GM18868 (cell line): ENCODE measurements around the gene KRTAP10-10.
"Not testable (repeated sequence)": the region's sequence is repeated elsewhere in the genome, so short reads cannot be mapped to it uniquely, and the experiment has no call there.

Source experiments
- ATAC-seq: cut with Tn5 transposase; IDR thresholded peaks from one replicate; pipeline ENCODE4 v1.9.1; 2021; ENCODE audit warnings: mild to moderate bottlenecking, moderate library complexity; ENCODE audit not compliant: unreplicated experiment

Gene KRTAP10-10

GRCh38 chr21:44623575-44623974, 13.6 kb upstream of the KRTAP10-10 start:
- no peak for ATAC-seq

- no peak for ATAC-seq
These were observed 11.4 kb upstream of the KRTAP10-10 start for GRCh38 chr21:44625756-44626155.

GRCh38 chr21:44626262-44626661, 10.9 kb upstream of the KRTAP10-10 start:
- no peak for ATAC-seq

- no peak for ATAC-seq
These were observed 10.4 kb upstream of the KRTAP10-10 start, which contains the start of gene KRTAP10-9 for GRCh38 chr21:44626673-44627143. TSS of gene KRTAP10-9 (plus strand) at chr21:44627093. CDS start at chr21:44627172, 79 bp downstream.

GRCh38 chr21:44627181-44627822, 9.9 kb upstream of the KRTAP10-10 start:
- not testable (repeated sequence) for ATAC-seq

GRCh38 chr21:44627831-44628233, 9.3 kb upstream of the KRTAP10-10 start:
- not testable (repeated sequence) for ATAC-seq

GRCh38 chr21:44628707-44629391, 8.3 kb upstream of the KRTAP10-10 start:
- no peak for ATAC-seq

GRCh38 chr21:44630440-44630839, 6.7 kb upstream of the KRTAP10-10 start:
- ATAC-seq, result no peak

- ATAC-seq, result no peak
These were observed 5.1 kb upstream of the KRTAP10-10 start for GRCh38 chr21:44632067-44632466.

DNA sequence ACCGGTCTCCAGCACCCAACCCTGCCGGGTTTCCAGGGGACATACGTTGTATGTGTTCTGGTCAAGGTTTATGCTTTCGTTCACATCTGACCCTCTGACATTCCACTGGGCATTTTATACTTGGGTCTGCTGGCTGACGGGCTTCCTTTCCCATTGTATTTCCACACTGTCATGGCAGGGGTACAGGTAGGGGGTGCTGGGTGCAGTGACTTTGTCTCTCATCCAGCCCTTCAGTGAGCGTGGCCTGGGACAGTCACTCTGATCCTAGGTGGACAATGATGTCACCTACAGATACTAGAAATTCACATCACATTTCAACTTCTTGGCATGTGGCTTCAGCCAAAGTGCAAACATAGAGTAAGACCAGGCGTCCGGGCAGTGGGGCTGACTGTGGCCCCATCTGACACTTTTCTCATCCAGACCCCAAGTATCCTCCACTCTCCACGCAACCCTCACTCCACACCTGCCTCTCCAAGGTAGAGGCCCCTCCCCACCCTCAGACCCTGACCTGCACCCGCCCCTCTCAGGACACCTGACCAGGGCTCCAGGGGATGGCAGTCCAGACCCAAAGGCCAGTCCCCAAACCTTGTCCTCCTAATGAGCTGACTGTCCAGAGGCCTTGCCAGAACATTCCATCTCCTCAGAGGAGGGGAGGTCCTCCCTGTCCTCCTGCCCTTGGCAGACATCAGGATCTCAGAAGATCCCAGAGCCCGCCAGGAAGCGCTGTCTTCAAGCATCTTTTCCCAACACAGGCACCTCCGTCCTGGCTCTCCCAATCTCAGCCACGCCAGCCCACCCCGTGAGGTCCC, 743 bp upstream of the KRTAP10-10 start:
- no peak for ATAC-seq

DNA sequence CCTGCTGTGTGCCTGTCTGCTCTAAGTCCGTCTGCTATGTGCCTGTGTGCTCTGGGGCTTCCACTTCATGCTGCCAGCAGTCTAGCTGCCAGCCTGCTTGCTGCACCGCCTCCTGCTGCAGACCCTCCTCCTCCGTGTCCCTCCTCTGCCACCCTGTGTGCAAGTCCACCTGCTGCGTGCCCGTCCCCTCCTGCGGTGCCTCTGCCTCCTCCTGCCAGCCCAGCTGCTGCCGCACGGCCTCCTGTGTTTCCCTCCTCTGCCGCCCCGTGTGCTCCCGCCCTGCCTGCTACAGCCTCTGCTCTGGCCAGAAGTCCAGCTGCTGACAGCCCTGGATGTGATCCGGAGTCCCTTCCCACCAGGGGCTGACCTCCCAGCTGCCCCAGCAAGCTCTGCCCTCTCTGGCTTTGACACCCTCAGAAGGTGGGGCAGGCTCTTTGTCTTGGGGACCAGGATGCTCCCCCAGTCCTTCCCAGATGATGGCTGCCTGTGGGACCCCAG, 744 bp downstream of the KRTAP10-10 start:
- not testable (repeated sequence) for ATAC-seq

GRCh38 chr21:44638506-44639330, 1.6 kb downstream of the KRTAP10-10 start:
- not testable (repeated sequence) for ATAC-seq

DNA sequence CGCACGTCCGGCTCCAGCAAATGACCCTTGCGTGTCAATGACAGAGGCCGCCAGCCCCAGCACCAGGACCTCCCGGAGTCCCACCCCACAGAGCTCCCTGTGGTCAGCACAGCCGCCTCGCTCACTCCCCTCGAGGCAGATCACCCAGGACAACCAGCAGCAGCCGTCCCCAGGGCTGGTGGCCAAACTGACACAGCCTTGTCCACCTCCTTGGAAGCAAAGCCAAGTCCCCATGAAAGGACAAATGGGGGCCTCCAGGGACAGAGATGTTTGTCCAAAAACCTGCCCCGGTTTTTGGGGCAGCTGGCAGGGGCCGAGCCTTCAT, 2.1 kb downstream of the KRTAP10-10 start:
- no peak for ATAC-seq

GRCh38 chr21:44640761-44641160, 3.6 kb downstream of the KRTAP10-10 start:
- no peak for ATAC-seq

GRCh38 chr21:44643741-44644310, 6.7 kb downstream of the KRTAP10-10 start:
- ATAC-seq, result no peak

- no peak for ATAC-seq
These were observed 7.7 kb downstream of the KRTAP10-10 start for GRCh38 chr21:44644878-44645277.

DNA sequence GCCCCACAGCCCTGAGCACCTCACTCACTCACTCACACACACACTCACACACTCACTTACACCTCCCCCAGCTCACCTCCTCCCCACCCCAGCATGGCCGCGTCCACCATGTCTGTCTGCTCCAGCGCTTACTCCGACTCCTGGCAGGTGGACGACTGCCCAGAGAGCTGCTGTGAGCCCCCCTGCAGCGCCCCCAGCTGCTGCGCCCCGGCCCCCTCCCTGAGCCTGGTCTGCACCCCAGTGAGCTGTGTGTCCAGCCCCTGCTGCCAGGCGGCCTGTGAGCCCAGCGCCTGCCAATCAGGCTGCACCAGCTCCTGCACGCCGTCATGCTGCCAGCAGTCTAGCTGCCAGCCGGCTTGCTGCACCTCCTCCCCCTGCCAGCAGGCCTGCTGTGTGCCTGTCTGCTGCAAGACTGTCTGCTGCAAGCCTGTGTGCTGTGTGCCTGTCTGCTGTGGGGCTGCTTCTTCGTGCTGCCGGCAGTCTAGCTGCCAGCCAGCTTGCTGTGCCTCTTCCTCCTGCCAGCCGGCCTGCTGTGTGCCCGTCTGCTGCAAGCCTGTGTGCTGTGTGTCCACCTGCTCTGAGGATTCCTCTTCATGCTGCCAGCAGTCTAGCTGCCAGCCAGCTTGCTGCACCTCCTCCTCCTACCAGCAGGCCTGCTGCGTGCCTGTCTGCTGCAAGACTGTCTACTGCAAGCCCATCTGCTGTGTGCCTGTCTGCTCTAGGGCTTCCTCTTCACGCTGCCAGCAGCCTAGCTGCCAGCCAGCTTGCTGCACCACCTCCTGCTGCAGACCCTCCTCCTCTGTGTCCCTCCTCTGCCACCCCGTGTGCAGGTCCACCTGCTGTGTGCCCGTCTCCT, 9.4 kb downstream of the KRTAP10-10 start, which contains the start of gene KRTAP10-11:
Gene KRTAP10-11 (plus strand): TSS at position 49 of the 856 bp plus-strand sequence. CDS start 45 bp downstream, at position 94.
- not testable (repeated sequence) for ATAC-seq

GRCh38 chr21:44647222-44647552, 10.0 kb downstream of the KRTAP10-10 start:
- ATAC-seq, result no peak
